ENCODE data around the gene PIN1. TPM values are rescaled to one million over a fixed set of nuclear protein-coding genes. Genes with fewer than 3 reads are reported as not detected.

Gene PIN1
- total and polyA plus RNA-seq, 2 of the 13 experiments (the other 11 are each of a cell fraction or from before 2014, with no cell fraction given), result 31.9 to 72.0 TPM

DNA sequence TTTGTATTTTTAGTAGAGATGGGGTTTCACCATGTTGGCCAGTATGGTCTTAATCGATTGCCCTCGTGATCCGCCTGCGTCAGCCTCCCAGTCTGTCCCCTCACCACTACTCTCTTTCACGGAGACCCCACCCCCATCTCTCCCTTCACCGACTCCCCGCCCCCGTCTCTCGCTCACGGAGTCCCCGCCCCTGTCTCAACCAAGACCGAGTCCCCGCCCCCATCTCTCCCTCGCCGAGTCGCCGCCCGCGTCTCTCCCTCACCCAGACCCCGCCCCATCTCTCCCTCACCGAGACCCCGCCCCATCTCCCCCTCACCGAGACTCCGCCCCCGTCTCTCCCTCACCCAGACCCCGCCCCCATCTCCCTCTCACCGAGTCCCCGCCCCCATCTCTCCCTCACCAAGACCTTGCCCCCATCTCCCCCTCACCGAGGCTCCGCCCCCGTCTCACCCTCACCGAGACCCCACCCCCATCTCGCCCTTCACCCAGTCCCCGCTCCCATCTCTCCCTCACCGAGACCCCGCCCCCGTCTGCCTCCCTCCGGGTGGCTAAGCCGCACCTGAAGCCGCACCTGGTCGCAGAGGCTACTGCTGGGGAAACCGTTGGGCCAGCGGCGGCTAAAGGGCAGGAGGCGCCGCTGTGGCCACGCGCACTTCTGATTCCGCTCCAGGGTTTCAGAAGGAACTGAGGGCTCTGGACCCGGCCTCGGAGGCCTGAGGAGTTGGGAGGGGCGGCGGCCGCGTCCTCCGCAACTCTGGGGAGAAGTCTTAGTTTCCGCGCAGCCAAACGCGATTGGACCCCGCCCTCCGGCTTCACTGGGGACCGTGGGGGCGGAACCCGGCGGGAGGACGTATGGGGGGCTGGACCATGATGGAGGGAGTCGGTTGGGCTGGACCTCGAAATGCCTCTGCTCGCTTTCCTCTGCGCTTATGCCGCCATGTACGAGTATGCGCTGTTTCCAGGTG is 49.5 kb upstream of the PIN1 start (continued):
- TF ChIP-seq RBM22 (optimal IDR thresholded peaks at IDR 0.05; ENCODE audit: low read length), result no peak
- TF ChIP-seq, protein P1, sequence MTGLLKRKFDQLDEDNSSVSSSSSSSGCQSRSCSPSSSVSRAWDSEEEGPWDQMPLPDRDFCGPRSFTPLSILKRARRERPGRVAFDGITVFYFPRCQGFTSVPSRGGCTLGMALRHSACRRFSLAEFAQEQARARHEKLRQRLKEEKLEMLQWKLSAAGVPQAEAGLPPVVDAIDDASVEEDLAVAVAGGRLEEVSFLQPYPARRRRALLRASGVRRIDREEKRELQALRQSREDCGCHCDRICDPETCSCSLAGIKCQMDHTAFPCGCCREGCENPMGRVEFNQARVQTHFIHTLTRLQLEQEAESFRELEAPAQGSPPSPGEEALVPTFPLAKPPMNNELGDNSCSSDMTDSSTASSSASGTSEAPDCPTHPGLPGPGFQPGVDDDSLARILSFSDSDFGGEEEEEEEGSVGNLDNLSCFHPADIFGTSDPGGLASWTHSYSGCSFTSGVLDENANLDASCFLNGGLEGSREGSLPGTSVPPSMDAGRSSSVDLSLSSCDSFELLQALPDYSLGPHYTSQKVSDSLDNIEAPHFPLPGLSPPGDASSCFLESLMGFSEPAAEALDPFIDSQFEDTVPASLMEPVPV (CRISPR knock-in tag; IDR thresholded peaks at IDR 0.05), result peak; percentile 56; the same call in 1 of the 2 replicates
- TF ChIP-seq, protein P2, sequence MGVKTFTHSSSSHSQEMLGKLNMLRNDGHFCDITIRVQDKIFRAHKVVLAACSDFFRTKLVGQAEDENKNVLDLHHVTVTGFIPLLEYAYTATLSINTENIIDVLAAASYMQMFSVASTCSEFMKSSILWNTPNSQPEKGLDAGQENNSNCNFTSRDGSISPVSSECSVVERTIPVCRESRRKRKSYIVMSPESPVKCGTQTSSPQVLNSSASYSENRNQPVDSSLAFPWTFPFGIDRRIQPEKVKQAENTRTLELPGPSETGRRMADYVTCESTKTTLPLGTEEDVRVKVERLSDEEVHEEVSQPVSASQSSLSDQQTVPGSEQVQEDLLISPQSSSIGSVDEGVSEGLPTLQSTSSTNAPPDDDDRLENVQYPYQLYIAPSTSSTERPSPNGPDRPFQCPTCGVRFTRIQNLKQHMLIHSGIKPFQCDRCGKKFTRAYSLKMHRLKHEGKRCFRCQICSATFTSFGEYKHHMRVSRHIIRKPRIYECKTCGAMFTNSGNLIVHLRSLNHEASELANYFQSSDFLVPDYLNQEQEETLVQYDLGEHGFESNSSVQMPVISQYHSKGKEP (CRISPR knock-in tag; IDR thresholded peaks at IDR 0.05), result no peak; the same call in 1 of the 2 replicates
- TF ChIP-seq KMT2A (CRISPR knock-in tag; IDR thresholded peaks at IDR 0.05), result no peak
- peak; percentile 30 for TF ChIP-seq SKI (IDR thresholded peaks at IDR 0.05; ENCODE audit: partially characterized antibody)
- TF ChIP-seq, protein P3, sequence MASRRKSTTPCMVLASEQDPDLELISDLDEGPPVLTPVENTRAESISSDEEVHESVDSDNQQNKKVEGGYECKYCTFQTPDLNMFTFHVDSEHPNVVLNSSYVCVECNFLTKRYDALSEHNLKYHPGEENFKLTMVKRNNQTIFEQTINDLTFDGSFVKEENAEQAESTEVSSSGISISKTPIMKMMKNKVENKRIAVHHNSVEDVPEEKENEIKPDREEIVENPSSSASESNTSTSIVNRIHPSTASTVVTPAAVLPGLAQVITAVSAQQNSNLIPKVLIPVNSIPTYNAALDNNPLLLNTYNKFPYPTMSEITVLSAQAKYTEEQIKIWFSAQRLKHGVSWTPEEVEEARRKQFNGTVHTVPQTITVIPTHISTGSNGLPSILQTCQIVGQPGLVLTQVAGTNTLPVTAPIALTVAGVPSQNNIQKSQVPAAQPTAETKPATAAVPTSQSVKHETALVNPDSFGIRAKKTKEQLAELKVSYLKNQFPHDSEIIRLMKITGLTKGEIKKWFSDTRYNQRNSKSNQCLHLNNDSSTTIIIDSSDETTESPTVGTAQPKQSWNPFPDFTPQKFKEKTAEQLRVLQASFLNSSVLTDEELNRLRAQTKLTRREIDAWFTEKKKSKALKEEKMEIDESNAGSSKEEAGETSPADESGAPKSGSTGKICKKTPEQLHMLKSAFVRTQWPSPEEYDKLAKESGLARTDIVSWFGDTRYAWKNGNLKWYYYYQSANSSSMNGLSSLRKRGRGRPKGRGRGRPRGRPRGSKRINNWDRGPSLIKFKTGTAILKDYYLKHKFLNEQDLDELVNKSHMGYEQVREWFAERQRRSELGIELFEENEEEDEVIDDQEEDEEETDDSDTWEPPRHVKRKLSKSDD (CRISPR knock-in tag; IDR thresholded peaks at IDR 0.05; ENCODE audit: low read depth), result no peak
- TF ChIP-seq KLF6 (CRISPR knock-in tag; IDR thresholded peaks at IDR 0.05), result no peak
- no peak for TF ChIP-seq ZNF570 (CRISPR knock-in tag; IDR thresholded peaks at IDR 0.05; ENCODE audit: borderline replicate concordance)
- TF ChIP-seq MAFG (CRISPR knock-in tag; IDR thresholded peaks at IDR 0.05), result no peak
- TF ChIP-seq GATA4 (IDR thresholded peaks at IDR 0.05; ENCODE audit: borderline replicate concordance, low read depth), result no peak
- no peak for TF ChIP-seq ZSCAN9 (CRISPR knock-in tag; IDR thresholded peaks at IDR 0.05; ENCODE audit: borderline replicate concordance)
- no peak for TF ChIP-seq ZNF34 (CRISPR knock-in tag; IDR thresholded peaks at IDR 0.05; ENCODE audit: borderline replicate concordance)
- no peak for TF ChIP-seq FLYWCH1 (CRISPR knock-in tag; IDR thresholded peaks at IDR 0.05)
- TF ChIP-seq FOXA1 (IDR thresholded peaks at IDR 0.05), result no peak
- TF ChIP-seq FOXA1 (CRISPR knock-in tag; IDR thresholded peaks at IDR 0.05), result no peak
- TF ChIP-seq ZSCAN29 (CRISPR knock-in tag; conservative IDR thresholded peaks at IDR 0.05), result peak; percentile 68; the same call in 1 of the 2 replicates
- 0 out of 2 replicates have a peak, but pooled peaks have one; percentile 31 for TF ChIP-seq ZNF431 (CRISPR knock-in tag; IDR thresholded peaks at IDR 0.05; ENCODE audit: borderline replicate concordance, low read depth)
- no peak for TF ChIP-seq EHMT2 (IDR thresholded peaks at IDR 0.05; ENCODE audit: borderline replicate concordance, low read depth, low read length)
- TF ChIP-seq ZNF121 (CRISPR knock-in tag; IDR thresholded peaks at IDR 0.05), result no peak
- TF ChIP-seq ZNF30 (CRISPR knock-in tag; IDR thresholded peaks at IDR 0.05), result no peak
- TF ChIP-seq MBNL3 (CRISPR knock-in tag; conservative IDR thresholded peaks at IDR 0.05), result no peak
- TF ChIP-seq FOXM1 (CRISPR knock-in tag; IDR thresholded peaks at IDR 0.05), result no peak
- no peak for TF ChIP-seq ZNF367 (CRISPR knock-in tag; IDR thresholded peaks at IDR 0.05; ENCODE audit: borderline replicate concordance)
- TF ChIP-seq ZNF83 (CRISPR knock-in tag; IDR thresholded peaks at IDR 0.05; ENCODE audit: borderline replicate concordance), result no peak
- TF ChIP-seq ZNF501 (CRISPR knock-in tag; IDR thresholded peaks at IDR 0.05), result peak; percentile 75
